GM12878 (cell line): ENCODE data around the gene MSS51. TPM values are rescaled to one million over a fixed set of nuclear protein-coding genes. Genes with fewer than 3 reads are reported as not detected.
A peak's percentile ranks its signal among the peaks of the same experiment; 100 is the strongest.

Source experiments
- BRCA1 ChIP-seq: IDR thresholded peaks from 2 replicates; pipeline ENCODE4 v1.6.1; 2011; ENCODE audit warnings: low read depth, low read length, improper control_type of control experiment
- CBX5 ChIP-seq: sonication (generic); IDR thresholded peaks from 2 replicates; pipeline ENCODE4 v1.6.1; 2016; ENCODE audit warnings: low read depth, moderate library complexity, mild to moderate bottlenecking, inconsistent platforms
- CREM ChIP-seq: IDR thresholded peaks from 2 replicates; pipeline ENCODE4 v1.6.1; 2014; ENCODE audit warnings: antibody characterized with exemption, low read depth
- E2F4 ChIP-seq: IDR thresholded peaks from 2 replicates; pipeline ENCODE4 v1.6.1; 2012; ENCODE audit warnings: low read depth, low read length, improper control_type of control experiment
- ELK1 ChIP-seq: IDR thresholded peaks from 2 replicates; pipeline ENCODE4 v1.6.1; 2012; ENCODE audit warnings: low read depth, low read length, improper control_type of control experiment
- FOXM1 ChIP-seq: IDR thresholded peaks from 2 replicates; pipeline ENCODE4 v1.6.1; 2012; ENCODE audit warnings: low read depth, mild to moderate bottlenecking, inconsistent platforms, low read length, moderate library complexity
- IKZF2 ChIP-seq, 2 experiments: fragments of 450-650 bp; IDR thresholded peaks; 2 replicates each; pipeline ENCODE4 v1.6.1; 2017; ENCODE audit warnings: mild to moderate bottlenecking in 2 of 2, moderate library complexity in 2 of 2
- KDM1A ChIP-seq: fragments of 200-600 bp; sonication (generic); IDR thresholded peaks from 2 replicates; pipeline ENCODE4 v1.6.1; 2016; ENCODE audit warnings: borderline replicate concordance
- NFXL1 ChIP-seq: fragments of 450-650 bp; IDR thresholded peaks from 2 replicates; pipeline ENCODE4 v1.6.1; 2017; ENCODE audit warnings: antibody characterized with exemption, mild to moderate bottlenecking, borderline replicate concordance
- NFYA ChIP-seq: IDR thresholded peaks from 2 replicates; pipeline ENCODE4 v1.6.1; 2011; ENCODE audit warnings: low read depth, mild to moderate bottlenecking, low read length, improper control_type of control experiment, borderline replicate concordance
- NKRF ChIP-seq: fragments of 450-650 bp; conservative IDR thresholded peaks from 2 replicates; pipeline ENCODE4 v1.6.1; 2017; ENCODE audit warnings: mild to moderate bottlenecking, moderate library complexity
- PAX5 ChIP-seq: IDR thresholded peaks from 2 replicates; pipeline ENCODE4 v1.6.1; 2011; ENCODE audit warnings: low read depth, low read length, borderline replicate concordance
- RUNX3 ChIP-seq: IDR thresholded peaks from 2 replicates; pipeline ENCODE4 v1.6.1; 2012; ENCODE audit warnings: low read length, inconsistent platforms
- TCF12 ChIP-seq: IDR thresholded peaks from 2 replicates; pipeline ENCODE4 v1.6.1; 2011; ENCODE audit warnings: low read depth, mild to moderate bottlenecking, low read length
- WRNIP1 ChIP-seq: IDR thresholded peaks from 2 replicates; pipeline ENCODE4 v1.6.1; 2011; ENCODE audit warnings: low read depth, low read length, improper control_type of control experiment, borderline replicate concordance
- ZBTB4 ChIP-seq: fragments of 450-650 bp; formaldehyde crosslinking; IDR thresholded peaks from 2 replicates; pipeline ENCODE4 v1.4.0; 2022; ENCODE audit warnings: mild to moderate bottlenecking, moderate library complexity
- polyA plus RNA-seq, 11 experiments: library from polyadenylated mRNA; depleted of rRNA in 4 of 11; unstranded in 6 of 11; stranded (reverse) in 5 of 11; fragments of >200 nt; fragmentation: Nextera tagmentation in 4 of 11; fragmentation: Illumina TruSeq in 1 of 11; extraction: Ambion mirVana in 4 of 11; extraction: Trizol in 1 of 11; gene quantifications; 1 replicate in 1 of 11; 2 replicates in 10 of 11; pipeline versions ENCODE4 v1.2.1 to v1.2.3, GENCODE V29; 2011 to 2016; ENCODE audit warnings: inconsistent platforms in 2 of 11, missing spikeins in 2 of 11, low read depth in 1 of 11
- total RNA-seq, 4 experiments: library from RNA; depleted of rRNA in 3 of 4; stranded (reverse); fragments of >200 nt in 3 of 4; fragmentation: Illumina TruSeq in 1 of 4; extraction: Trizol in 1 of 4; gene quantifications; 2 replicates each; pipeline versions ENCODE4 v1.2.1 to v1.2.3, GENCODE V29; 2013 to 2021
- TF ChIP-seq, protein P1 (sequence below): IDR thresholded peaks from 2 replicates; pipeline ENCODE4 v1.6.1; 2012; ENCODE audit warnings: improper control_type of control experiment, low read depth, low read length; ENCODE audit not compliant: insufficient replicate concordance

Gene MSS51
- total and polyA plus RNA-seq, 10 of the 15 experiments (the other 5 are each of a cell fraction or from before 2014, with no cell fraction given): 0.06 to 2.1 (median 1.5) TPM

DNA sequence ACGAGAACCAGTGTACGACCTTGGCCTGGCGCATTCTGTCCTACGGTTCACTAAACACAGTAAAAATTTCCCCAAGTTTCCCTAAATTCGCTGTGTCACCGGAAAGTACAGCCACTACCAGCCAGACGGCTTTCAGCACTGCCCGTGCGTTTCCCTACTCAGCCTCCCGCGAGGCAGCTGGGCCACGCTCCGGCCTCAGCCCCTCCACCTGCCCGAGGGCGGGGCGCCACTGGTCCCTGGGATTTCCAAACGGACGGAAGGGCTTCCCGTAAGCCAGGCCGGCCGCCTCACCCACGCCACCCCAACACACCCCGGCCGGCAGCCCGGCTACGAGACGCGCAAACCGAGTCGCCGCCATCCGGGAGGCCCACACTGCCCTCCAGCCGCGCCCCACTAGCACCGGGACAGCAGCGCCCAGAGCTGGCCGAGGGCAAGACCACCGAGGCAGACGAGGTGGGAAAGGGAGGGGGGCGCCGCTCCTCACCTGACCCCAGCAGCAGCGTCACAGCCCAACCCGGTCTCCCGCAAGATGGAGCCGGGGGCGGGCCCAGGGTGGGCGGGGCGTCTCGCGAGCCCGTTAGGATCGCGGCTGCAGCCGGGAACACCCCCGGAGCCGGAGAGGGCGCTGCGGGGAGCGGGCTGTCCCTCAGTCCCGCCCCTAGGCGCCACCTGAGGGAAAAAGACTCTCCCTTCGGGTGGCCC is 19.7 kb downstream of the MSS51 start, which contains the start of gene ANXA7 (continued):
- TF ChIP-seq, protein P1, sequence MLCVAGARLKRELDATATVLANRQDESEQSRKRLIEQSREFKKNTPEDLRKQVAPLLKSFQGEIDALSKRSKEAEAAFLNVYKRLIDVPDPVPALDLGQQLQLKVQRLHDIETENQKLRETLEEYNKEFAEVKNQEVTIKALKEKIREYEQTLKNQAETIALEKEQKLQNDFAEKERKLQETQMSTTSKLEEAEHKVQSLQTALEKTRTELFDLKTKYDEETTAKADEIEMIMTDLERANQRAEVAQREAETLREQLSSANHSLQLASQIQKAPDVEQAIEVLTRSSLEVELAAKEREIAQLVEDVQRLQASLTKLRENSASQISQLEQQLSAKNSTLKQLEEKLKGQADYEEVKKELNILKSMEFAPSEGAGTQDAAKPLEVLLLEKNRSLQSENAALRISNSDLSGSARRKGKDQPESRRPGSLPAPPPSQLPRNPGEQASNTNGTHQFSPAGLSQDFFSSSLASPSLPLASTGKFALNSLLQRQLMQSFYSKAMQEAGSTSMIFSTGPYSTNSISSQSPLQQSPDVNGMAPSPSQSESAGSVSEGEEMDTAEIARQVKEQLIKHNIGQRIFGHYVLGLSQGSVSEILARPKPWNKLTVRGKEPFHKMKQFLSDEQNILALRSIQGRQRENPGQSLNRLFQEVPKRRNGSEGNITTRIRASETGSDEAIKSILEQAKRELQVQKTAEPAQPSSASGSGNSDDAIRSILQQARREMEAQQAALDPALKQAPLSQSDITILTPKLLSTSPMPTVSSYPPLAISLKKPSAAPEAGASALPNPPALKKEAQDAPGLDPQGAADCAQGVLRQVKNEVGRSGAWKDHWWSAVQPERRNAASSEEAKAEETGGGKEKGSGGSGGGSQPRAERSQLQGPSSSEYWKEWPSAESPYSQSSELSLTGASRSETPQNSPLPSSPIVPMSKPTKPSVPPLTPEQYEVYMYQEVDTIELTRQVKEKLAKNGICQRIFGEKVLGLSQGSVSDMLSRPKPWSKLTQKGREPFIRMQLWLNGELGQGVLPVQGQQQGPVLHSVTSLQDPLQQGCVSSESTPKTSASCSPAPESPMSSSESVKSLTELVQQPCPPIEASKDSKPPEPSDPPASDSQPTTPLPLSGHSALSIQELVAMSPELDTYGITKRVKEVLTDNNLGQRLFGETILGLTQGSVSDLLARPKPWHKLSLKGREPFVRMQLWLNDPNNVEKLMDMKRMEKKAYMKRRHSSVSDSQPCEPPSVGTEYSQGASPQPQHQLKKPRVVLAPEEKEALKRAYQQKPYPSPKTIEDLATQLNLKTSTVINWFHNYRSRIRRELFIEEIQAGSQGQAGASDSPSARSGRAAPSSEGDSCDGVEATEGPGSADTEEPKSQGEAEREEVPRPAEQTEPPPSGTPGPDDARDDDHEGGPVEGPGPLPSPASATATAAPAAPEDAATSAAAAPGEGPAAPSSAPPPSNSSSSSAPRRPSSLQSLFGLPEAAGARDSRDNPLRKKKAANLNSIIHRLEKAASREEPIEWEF: no peak
- TF ChIP-seq NFXL1 (no peak), KDM1A (no peak), WRNIP1 (no peak), RUNX3 (no peak; the same call in 1 of the 2 replicates), CREM (peak; percentile 31), FOXM1 (no peak), NKRF (peak; percentile 81), PAX5 (0 out of 2 replicates have a peak, but pooled peaks have one; percentile 44), BRCA1 (peak; percentile 64; the same call in 1 of the 2 replicates), NFYA (no peak), TCF12 (peak; percentile 39; the same call in 1 of the 2 replicates), E2F4 (no peak), ZBTB4 (CRISPR knock-in tag) (no peak), IKZF2 (IDR thresholded peaks at IDR 0.05) (peak; percentile 63 to 64), CBX5 (no peak), ELK1 (no peak)
